ENCODE measurements around the gene MYORG. TPM values are rescaled to one million over a fixed set of nuclear protein-coding genes. Genes with fewer than 3 reads are reported as not detected.

MYORG gene
- total RNA-seq, 3 donors from 2014 or later (not counting 1 experiment from before 2014, with no cell fraction given) = 0.58 to 0.93 (median 0.92) TPM

GRCh38 chr9:34408173-34408572 is 31.5 kb upstream of the MYORG start:
- Histone ChIP-seq H3K9me3 (ENCODE audit: control insufficient read depth, insufficient read depth, low read length) (no peaks in the 10 kb centered on the region), H3K4me1 (ENCODE audit: control insufficient read depth, insufficient read depth, low read length) (no peaks in the 10 kb centered on the region), H3K36me3 (ENCODE audit: control insufficient read depth, insufficient read depth, low read length) (peaks cover 5% of the 10 kb centered on the region), H3K27me3 (ENCODE audit: control insufficient read depth, insufficient read depth, low read length) (no peaks in the 10 kb centered on the region), H3K27ac (ENCODE audit: low read length) (no peak overlapping the region), H3K4me3 (ENCODE audit: low read length) (no peak overlapping the region)
- Mint-ChIP-seq H3K27ac (no peak overlapping the region), H3K4me3 (no peak overlapping the region), H3K36me3 (no peaks in the 10 kb centered on the region), H3K4me1 (peaks cover 0 to 4% of the 10 kb centered on the region in 2 donors), H3K9me3 (no peaks in the 10 kb centered on the region), H3K27me3 (ENCODE audit: low read depth in 2 of 2) (no peaks in the 10 kb centered on the region)
- WGBS (ENCODE audit: insufficient coverage) = 97% methylated on average over 1 of the region's 1 CpG
- no peak for TF ChIP-seq CTCF (IDR thresholded peaks at IDR 0.05)
- DNase-seq (no peak), ATAC-seq (no peak)
- intact Hi-C loops (cut with micrococcal nuclease) = no loop called here

GRCh38 chr9:34406219-34406618 is 29.5 kb upstream of the MYORG start:
- Histone ChIP-seq H3K4me1 (ENCODE audit: control insufficient read depth, insufficient read depth, low read length) (no peaks in the 10 kb centered on the region), H3K27ac (ENCODE audit: low read length) (no peak overlapping the region), H3K4me3 (ENCODE audit: low read length) (no peak overlapping the region), H3K9me3 (ENCODE audit: control insufficient read depth, insufficient read depth, low read length) (no peaks in the 10 kb centered on the region), H3K27me3 (ENCODE audit: control insufficient read depth, insufficient read depth, low read length) (no peaks in the 10 kb centered on the region), H3K36me3 (ENCODE audit: control insufficient read depth, insufficient read depth, low read length) (peaks cover 9% of the 10 kb centered on the region)
- no peak for TF ChIP-seq CTCF (IDR thresholded peaks at IDR 0.05)
- H3K27me3 Mint-ChIP-seq (ENCODE audit: low read depth in 2 of 2) = no peaks in the 10 kb centered on the region
- no peak overlapping the region for H3K4me3 Mint-ChIP-seq
- intact Hi-C loops (cut with micrococcal nuclease) = no loop called here
- no peak for ATAC-seq
- DNase-seq = no peak
- H3K36me3 Mint-ChIP-seq = no peaks in the 10 kb centered on the region
- WGBS (ENCODE audit: insufficient coverage) = 88% methylated on average over 1 of the region's 1 CpG
- no peaks in the 10 kb centered on the region for H3K9me3 Mint-ChIP-seq
- no peak overlapping the region for H3K27ac Mint-ChIP-seq
- H3K4me1 Mint-ChIP-seq = peaks cover 0 to 4% of the 10 kb centered on the region in 2 donors

GRCh38 chr9:34405719-34406118 is 29.0 kb upstream of the MYORG start:
- H3K4me1 ChIP-seq (ENCODE audit: control insufficient read depth, insufficient read depth, low read length) = no peaks in the 10 kb centered on the region
- intact Hi-C loops (cut with micrococcal nuclease) = no loop called here
- no peaks in the 10 kb centered on the region for H3K36me3 Mint-ChIP-seq
- H3K4me3 Mint-ChIP-seq = no peak overlapping the region
- WGBS (ENCODE audit: insufficient coverage) = 91% methylated on average over 7 of the region's 7 CpGs
- TF ChIP-seq CTCF (IDR thresholded peaks at IDR 0.05) = no peak
- no peaks in the 10 kb centered on the region for H3K9me3 Mint-ChIP-seq
- H3K27ac ChIP-seq (ENCODE audit: low read length) = no peak overlapping the region
- no peak overlapping the region for H3K27ac Mint-ChIP-seq
- no peaks in the 10 kb centered on the region for H3K27me3 Mint-ChIP-seq (ENCODE audit: low read depth in 2 of 2)
- H3K4me1 Mint-ChIP-seq = peaks cover 0 to 4% of the 10 kb centered on the region in 2 donors
- DNase-seq (no peak), ATAC-seq (no peak)
- no peak overlapping the region for H3K4me3 ChIP-seq (ENCODE audit: low read length)
- no peaks in the 10 kb centered on the region for H3K9me3 ChIP-seq (ENCODE audit: control insufficient read depth, insufficient read depth, low read length)
- H3K36me3 ChIP-seq (ENCODE audit: control insufficient read depth, insufficient read depth, low read length) = peaks cover 12% of the 10 kb centered on the region
- H3K27me3 ChIP-seq (ENCODE audit: control insufficient read depth, insufficient read depth, low read length) = no peaks in the 10 kb centered on the region
